Measurements from ENCODE around the gene SYPL1.

SYPL1 gene

GRCh38 chr7:106064771-106065574, 47.1 kb downstream of the SYPL1 start:
- peak in 2 of 4 experiments; percentile 34 to 44 for DNase-seq

- DNase-seq: no peak
Observed at GRCh38 chr7:106064316-106064715, 47.8 kb downstream of the SYPL1 start.

DNA sequence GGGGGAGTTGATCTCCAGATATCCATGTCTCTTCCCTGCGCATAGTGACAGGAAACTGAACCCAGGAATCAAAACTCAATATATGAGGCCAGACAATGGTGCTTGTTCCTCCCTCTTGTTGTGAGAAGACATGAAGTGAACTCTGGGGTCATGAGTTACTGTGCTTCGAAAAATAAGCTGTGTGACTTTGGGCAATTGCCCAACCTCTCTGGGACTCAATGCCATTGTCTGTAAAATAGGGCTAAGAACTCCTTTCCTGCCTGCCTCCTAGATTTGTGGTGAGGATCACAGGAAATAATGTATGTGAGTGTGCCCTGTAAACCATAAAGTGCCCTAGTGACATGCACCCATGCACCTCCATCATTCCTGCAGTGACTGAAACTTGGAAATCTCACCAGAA, 48.4 kb downstream of the SYPL1 start:
- DNase-seq: no peak

DNA sequence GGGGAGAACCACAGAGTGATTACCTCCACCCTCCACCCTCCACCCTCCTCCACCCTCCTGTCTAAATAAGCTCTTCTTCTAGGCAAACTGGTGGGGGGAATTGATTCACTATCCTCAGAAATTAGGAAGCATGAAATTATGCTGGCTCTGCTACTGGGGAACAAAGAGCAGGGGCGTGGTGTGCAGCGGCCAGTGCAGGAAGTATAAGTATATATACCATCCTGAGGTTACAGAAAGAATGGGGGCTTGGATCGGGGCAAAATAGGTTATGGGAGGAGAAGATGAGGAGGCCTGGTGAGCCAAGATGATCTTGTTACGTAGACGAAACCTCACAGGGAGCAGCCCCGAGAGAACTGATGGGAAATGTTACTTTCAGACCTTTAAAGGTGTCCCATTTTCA, 49.1 kb downstream of the SYPL1 start:
- peak; percentile 28 to 56 (median 46) for DNase-seq

GRCh38 chr7:106062521-106062931, 49.6 kb downstream of the SYPL1 start:
- no peak for DNase-seq

DNA sequence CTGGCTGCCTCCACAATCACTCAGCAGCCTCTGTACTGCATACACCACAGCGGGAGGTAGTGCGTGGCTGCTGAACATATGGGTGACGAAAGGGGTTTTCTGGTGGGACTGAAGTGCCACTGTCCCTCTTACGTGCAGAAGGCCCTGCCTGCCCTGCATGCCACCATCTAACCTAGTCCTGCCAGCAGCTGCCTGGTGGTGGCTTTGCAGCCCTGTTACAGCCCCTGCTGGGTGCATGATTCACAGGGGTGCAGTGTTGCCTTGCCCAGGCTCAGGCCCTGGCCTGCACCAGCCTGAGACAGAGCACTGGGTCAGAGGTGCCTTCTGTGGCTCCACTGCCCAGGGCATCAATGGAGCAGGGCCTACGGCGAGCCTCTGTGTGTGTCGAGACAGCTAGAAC, 50.1 kb downstream of the SYPL1 start:
- DNase-seq: no peak

DNA sequence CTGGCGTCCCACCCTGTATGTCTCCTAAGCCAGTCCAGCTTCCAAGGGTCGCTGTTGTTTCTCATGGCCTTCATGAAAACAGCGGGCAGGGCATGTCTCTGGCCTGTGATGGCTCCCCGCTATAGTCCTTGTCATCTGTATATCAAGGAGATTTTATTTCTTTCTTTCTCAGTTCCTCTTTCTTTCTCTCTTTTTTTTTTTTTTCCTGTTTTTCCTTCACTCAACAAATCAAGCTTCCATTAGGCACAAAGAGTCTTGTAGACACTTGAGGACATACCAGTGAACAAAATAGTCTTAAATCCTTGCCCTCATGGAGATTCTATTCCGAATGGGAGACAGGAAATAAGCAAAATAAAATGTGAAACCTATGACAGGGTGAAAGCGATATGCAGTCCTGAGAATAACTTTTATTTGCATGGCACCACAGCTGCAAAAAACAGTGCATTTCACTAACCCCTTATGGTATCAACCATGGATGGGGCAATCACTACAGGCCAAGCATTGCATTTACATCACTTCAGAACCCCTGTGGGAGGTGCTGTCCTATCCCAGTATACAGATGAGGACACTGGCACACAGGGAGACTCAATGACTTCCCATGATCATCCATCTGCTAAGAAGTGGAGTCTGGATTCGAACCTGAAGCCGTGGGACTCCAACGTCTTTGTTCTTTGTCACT, 50.7 kb downstream of the SYPL1 start:
- no peak for DNase-seq

GRCh38 chr7:106060394-106060920, 51.7 kb downstream of the SYPL1 start:
- no peak for DNase-seq

- DNase-seq: peak in 3 of 4 experiments; percentile 35 to 59 (median 54)
Observed at GRCh38 chr7:106059556-106059955, 52.6 kb downstream of the SYPL1 start.

GRCh38 chr7:106058928-106059324, 53.2 kb downstream of the SYPL1 start:
- no peak for DNase-seq

DNA sequence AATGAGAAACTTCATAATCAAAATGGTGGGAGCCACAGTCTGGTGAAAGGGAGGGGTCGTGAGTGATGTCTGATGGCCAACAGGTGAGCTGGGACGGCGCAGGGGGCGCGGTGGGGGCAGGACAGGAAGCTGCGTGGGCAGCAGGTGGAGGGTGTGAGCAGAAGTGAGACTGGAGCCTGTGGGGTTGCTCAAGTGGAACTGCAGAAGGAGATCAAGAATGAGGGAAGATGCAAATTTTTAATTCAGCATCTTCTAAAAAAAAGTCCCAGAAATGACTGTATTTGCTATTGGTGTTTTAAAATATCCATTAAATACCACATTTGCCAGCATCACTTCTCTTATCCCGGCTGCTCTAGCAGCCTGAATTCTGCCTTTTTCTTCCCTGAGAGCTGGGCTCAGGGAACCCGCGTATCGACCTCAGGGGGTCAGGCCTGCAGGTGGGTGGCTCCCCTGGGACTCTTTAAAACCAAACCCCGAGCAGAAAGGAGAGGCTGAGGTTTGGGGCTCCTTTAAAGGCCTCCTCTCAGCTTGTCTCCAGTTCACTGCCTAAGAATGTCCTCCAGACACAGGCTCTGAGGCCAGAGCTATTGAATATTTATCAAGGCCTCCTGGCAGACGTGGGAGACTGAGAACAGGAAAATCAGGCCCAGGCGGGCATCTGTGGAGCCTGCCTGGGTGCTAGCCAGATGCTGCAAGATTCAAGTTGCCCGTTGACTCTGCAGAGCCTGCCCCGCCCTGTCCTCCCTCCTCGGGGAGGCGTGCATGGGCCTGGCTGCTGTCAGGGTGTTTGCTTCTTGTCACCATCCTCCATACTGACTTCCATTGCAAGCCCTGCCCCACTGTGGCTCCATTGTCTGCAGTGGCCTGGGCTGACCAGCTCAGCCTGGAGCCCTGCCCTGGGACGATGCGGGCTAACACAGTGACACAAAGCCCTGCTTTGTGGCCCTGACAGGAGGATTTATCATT, 53.9 kb downstream of the SYPL1 start:
- DNase-seq: no peak

DNA sequence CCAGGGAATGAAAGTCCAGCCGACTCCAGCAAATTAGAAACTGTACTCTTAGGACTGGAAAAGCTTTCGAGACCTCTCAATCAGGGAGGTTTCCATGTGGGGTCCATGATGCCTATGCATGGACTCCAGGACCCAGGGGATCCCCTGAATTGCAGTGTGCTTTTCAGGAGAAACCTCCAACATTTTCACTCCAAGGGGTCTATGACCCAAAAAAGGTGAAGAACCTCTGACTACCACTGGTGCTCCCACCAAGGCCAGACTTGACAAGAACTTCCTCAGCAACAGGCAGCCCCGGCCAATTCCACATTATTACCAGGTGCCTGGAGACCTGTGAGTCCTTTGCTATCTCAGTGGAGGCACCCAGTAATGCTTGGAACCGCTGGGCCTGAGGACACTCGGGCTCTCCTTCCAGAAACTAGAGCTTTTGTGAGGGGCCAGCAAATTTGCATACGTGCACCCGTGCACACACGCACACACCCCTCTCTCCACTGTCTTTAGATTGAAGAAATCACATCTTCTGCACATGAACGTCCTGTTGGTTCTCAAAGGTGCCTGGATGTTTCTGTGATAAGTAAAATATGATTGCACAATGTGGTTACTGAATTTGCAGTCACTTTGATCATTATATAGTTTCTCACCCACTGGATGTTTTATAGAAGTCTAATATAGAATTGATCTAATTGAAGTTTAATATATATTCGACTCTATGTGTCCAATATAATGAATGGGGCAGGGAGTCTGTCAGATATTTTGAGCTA, 54.7 kb downstream of the SYPL1 start:
- no peak for DNase-seq

DNA sequence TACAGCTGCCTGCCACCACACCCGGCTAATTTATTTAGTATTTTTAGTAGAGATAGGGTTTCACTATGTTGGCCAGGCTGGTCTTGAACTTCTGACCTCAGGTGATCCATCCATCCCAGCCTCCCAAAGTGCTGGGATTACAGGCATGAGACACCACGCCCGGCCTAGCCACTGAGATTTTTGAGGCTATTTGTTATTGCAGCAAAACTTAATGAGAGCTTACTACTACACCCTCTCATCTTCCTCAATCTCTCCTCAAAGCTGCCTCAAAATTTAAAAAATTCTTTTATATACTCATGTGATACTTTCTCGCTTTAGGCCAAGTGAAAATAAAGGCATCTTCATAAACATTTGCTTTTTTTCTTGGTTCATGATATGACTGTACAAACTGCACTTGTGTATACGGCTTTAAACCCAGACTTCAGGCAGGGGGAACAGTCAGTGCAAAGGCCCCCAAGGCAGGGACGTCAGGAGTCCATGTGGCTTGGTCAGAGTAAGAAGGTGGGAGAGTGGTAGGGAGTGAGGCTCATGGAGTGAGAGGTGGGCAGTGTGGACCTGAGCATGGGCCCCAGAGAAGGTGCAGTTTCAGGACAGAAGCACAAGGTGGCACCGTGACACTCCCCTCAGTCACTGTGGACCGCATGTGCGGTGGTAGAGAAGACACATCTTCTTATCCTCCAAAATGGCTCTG, 55.5 kb downstream of the SYPL1 start:
- DNase-seq: peak; percentile 73 to 80 (median 76)

- DNase-seq: peak in 3 of 4 experiments; percentile 12 to 28 (median 27)
Observed at GRCh38 chr7:106054971-106055532, 57.1 kb downstream of the SYPL1 start.

- DNase-seq: peak in 1 of 4 experiments; percentile 22
Observed at GRCh38 chr7:106054156-106054910, 57.8 kb downstream of the SYPL1 start.

- no peak for DNase-seq
Observed at GRCh38 chr7:106053109-106053508, 59.0 kb downstream of the SYPL1 start.

DNA sequence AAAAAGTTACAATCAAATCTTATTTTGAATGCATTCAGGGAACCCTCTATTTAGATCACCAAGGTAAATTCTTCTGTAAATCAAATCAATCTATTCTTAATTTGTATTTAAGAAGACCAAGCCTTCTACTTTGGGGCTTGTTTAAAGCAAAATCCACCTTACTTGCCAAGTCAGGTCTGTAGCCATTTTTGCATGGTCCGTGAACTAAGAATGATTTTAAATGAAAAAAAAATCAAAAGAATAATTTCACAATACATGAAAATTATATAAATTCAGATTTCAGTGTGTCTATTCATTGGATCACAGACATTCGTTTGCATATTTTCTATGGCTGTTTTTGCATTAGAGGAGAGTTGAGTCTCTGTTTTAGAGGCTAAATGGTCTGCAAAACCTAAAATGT, 59.4 kb downstream of the SYPL1 start:
- no peak for DNase-seq

DNA sequence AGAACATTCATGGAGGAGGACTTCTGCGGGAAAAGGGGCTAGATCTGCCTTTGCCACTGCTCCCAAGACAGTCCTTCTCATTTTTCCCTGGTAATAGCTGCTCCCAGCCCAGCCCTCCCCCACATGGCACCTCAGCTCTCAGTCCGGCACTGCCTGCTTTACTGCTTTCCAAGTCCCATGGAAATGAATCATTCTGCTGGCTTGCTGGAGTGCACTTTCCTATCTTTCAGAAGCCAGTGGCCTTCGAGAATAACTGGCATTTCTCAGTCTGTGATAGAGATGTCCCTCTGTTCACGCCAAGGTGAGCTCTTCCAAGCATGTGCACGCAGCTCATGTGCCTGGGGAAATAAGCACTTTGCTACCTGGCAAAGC, 61.4 kb downstream of the SYPL1 start:
- DNase-seq: no peak

DNA sequence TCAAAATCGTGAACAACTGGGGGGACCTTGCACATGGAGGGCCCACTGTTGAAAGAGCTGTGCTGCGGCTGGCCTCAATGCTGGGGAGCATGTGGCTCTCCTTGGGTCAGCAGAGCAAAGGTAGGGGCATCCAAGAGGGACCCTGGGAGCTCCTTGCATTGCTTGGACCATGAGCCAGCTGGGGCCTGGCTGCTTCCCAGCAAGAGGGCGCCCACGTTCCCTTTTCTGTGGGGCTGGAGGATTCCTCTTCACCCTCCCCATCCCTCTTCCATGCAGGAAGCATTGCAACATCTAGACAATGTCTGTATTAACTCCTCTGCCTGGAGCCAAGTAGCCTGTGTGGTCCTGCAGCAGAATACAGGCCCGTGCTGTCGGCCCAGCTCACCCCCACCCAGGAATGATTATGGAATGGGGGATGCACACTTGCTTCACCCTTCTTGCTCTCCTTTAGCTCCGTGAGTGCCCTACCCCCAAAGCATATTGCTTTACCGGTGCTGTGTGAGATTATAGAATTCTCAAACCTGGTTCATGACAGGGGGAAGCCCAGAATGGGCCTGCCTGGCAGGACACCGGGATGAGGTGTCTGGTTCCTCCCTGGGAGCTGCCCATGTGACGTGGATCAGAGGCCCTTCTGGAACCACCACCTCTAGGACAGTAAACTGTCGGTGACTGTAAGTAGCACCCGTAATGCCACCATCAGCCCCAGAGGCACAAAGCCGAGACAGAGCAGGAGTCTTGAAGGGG, 61.9 kb downstream of the SYPL1 start:
- peak; percentile 47 to 73 (median 66) for DNase-seq
